ENCODE data around the gene CXCL17.
"Not testable (repeated sequence)": the region's sequence is repeated elsewhere in the genome, so short reads cannot be mapped to it uniquely, and the experiment has no call there.

Gene CXCL17

GRCh38 chr19:42467183-42467760 lies 24.5 kb upstream of the CXCL17 start:
- ChIA-PET CTCF (interaction anchor here (0.7 to 1.1 kb wide), 3 partner anchors 17 to 28 kb away, joined by 3 read pairs; no protein-coding TSS in a partner anchor), POLR2A (ENCODE audit: low non-redundant PET) (no interaction called here)
- H3K27ac ChIP-seq: no peak overlapping the region
- no peak for DNase-seq (ENCODE audit: low spot score)
- TF ChIP-seq CTCF (conservative IDR thresholded peaks at IDR 0.05; ENCODE audit: low read depth): no peak

- ChIA-PET CTCF (interaction anchor here (0.7 to 1.1 kb wide), 3 partner anchors 16 to 28 kb away, joined by 3 read pairs; no protein-coding TSS in a partner anchor), POLR2A (ENCODE audit: low non-redundant PET) (no interaction called here)
- TF ChIP-seq CTCF (conservative IDR thresholded peaks at IDR 0.05; ENCODE audit: low read depth): no peak
- DNase-seq (ENCODE audit: low spot score): no peak
- H3K27ac ChIP-seq: no peak overlapping the region
These were observed 23.9 kb upstream of the CXCL17 start for GRCh38 chr19:42466521-42467182.

- ChIA-PET POLR2A (ENCODE audit: low non-redundant PET) (no interaction called here), CTCF (interaction anchor here (1.0 to 1.1 kb wide), 2 partner anchors 26 to 27 kb away, joined by 3 read pairs; no protein-coding TSS in a partner anchor)
- TF ChIP-seq CTCF (conservative IDR thresholded peaks at IDR 0.05; ENCODE audit: low read depth): no peak
- DNase-seq (ENCODE audit: low spot score): no peak
- H3K27ac ChIP-seq: no peak overlapping the region
These were observed 23.1 kb upstream of the CXCL17 start for GRCh38 chr19:42465827-42466280.

GRCh38 chr19:42461700-42462324 lies 19.1 kb upstream of the CXCL17 start:
- POLR2A ChIA-PET (ENCODE audit: low non-redundant PET): no interaction called here
- CTCF ChIA-PET: interaction anchor here (0.5 to 0.6 kb wide), 4 partner anchors 12 to 247 kb away, joined by 3 to 7 read pairs (median 4); no protein-coding TSS in a partner anchor

GRCh38 chr19:42461231-42461630 lies 18.5 kb upstream of the CXCL17 start:
- DNase-seq (ENCODE audit: low spot score); POLR2A ChIA-PET (ENCODE audit: low non-redundant PET); H3K27ac ChIP-seq: not testable (repeated sequence)
- CTCF ChIA-PET: interaction anchor here (0.6 kb wide), 2 partner anchors 13 to 248 kb away, joined by 6 to 7 read pairs; no protein-coding TSS in a partner anchor

More at GRCh38 chr19:42461700-42462324, 19.1 kb upstream of the CXCL17 start:
- TF ChIP-seq CTCF (conservative IDR thresholded peaks at IDR 0.05; ENCODE audit: low read depth): no peak
- H3K27ac ChIP-seq: no peak overlapping the region
- DNase-seq (ENCODE audit: low spot score): no peak

GRCh38 chr19:42459926-42460325 lies 17.2 kb upstream of the CXCL17 start:
- CTCF ChIA-PET: no interaction called here
- no peak for DNase-seq (ENCODE audit: low spot score)
- no peak overlapping the region for H3K27ac ChIP-seq
- no peak for TF ChIP-seq CTCF (conservative IDR thresholded peaks at IDR 0.05; ENCODE audit: low read depth)
- POLR2A ChIA-PET (ENCODE audit: low non-redundant PET): no interaction called here
